Neural progenitor cell (in vitro differentiated cells): ENCODE data around the gene CPXM2.

Experiments used
- EZH2 ChIP-seq: fragments of 200-600 bp; sonication (generic); IDR thresholded peaks from 2 replicates; pipeline ENCODE4 v1.6.1; 2017; ENCODE audit warnings: antibody characterized with exemption, mild to moderate bottlenecking, moderate library complexity
- TF ChIP-seq, protein P1 (sequence below): fragments of 200-600 bp; sonication (generic); IDR thresholded peaks from 2 replicates; pipeline ENCODE4 v1.5.1; 2017; ENCODE audit warnings: antibody characterized with exemption, mild to moderate bottlenecking

DNA sequence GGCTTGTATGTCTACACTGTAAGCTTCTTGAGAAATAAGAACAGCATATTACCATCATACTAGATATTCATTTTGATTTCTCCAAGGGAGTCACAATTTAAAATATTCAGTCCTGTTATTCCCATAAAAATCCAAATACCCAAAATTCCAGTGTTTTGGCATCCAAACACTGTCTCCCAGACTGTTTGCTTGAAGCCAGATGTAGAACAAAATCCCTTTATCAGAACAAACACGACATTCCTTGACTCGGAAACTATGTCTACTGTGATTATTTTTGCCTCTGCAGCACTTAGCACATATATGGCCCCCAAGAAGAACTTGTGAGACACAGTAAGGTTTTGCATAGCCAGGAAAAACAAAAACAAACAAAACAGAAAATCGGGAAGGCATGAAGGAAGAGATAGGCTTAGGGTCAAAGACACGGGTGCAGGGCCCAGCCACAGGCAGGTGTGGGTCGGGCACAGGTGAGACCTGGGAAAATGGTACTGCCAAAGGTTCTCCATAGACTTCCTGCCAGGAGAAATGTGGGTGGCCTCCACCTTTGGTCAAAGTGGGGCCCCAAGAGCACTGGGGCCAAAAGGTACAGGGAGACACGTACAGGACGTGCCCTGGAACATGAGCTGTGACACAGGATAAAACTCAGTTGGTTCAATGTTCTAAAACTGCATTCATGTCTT is 36.5 kb downstream of the CPXM2 start:
- TF ChIP-seq, protein P1, sequence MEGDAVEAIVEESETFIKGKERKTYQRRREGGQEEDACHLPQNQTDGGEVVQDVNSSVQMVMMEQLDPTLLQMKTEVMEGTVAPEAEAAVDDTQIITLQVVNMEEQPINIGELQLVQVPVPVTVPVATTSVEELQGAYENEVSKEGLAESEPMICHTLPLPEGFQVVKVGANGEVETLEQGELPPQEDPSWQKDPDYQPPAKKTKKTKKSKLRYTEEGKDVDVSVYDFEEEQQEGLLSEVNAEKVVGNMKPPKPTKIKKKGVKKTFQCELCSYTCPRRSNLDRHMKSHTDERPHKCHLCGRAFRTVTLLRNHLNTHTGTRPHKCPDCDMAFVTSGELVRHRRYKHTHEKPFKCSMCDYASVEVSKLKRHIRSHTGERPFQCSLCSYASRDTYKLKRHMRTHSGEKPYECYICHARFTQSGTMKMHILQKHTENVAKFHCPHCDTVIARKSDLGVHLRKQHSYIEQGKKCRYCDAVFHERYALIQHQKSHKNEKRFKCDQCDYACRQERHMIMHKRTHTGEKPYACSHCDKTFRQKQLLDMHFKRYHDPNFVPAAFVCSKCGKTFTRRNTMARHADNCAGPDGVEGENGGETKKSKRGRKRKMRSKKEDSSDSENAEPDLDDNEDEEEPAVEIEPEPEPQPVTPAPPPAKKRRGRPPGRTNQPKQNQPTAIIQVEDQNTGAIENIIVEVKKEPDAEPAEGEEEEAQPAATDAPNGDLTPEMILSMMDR = no peak
- no peak for TF ChIP-seq EZH2
